PC-3 (cell line): ENCODE results near the gene TSHZ2.

ENCODE experiments used
- EZH2 ChIP-seq: fragments of 300-600 bp; sonication (generic); IDR thresholded peaks from one replicate; pipeline ENCODE4 v1.6.1; 2017; ENCODE audit warnings: antibody characterized with exemption, mild to moderate bottlenecking, low read length; ENCODE audit not compliant: unreplicated experiment
- TF ChIP-seq, protein P1 (sequence below): fragments of 300-600 bp; sonication (generic); conservative IDR thresholded peaks from 2 replicates; pipeline ENCODE4 v1.5.1; 2017; ENCODE audit warnings: antibody characterized with exemption, low read depth, mild to moderate bottlenecking, low read length

DNA sequence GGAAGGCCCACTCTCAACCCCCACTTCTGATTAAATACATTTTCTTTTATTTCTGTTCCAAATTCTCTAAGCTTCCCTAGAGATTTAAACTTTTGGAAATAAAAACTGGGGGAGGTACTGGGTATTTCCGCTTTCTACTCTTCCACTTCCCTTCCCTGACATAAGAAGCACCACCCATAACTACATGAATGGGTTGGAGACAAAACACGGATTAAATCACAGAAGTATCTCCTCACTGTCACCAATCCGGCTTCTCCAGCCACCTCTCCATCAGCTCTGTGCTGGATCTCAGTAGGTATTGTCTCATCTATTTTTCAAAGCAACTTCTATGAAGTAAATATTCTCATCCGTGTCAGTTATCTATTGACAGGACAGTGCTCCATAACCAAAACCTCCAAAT, 150.7 kb downstream of the TSHZ2 start:
- TF ChIP-seq EZH2, result no peak
- TF ChIP-seq, protein P1, sequence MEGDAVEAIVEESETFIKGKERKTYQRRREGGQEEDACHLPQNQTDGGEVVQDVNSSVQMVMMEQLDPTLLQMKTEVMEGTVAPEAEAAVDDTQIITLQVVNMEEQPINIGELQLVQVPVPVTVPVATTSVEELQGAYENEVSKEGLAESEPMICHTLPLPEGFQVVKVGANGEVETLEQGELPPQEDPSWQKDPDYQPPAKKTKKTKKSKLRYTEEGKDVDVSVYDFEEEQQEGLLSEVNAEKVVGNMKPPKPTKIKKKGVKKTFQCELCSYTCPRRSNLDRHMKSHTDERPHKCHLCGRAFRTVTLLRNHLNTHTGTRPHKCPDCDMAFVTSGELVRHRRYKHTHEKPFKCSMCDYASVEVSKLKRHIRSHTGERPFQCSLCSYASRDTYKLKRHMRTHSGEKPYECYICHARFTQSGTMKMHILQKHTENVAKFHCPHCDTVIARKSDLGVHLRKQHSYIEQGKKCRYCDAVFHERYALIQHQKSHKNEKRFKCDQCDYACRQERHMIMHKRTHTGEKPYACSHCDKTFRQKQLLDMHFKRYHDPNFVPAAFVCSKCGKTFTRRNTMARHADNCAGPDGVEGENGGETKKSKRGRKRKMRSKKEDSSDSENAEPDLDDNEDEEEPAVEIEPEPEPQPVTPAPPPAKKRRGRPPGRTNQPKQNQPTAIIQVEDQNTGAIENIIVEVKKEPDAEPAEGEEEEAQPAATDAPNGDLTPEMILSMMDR, result no peak
